ENCODE data around the gene CASP10. TPM values are rescaled to one million over a fixed set of nuclear protein-coding genes. Genes with fewer than 3 reads are reported as not detected.
A peak's percentile ranks its signal among the peaks of the same experiment; 100 is the strongest.

Gene CASP10
- total RNA-seq, 2 donors from 2014 or later: 3.0 to 6.0 TPM

GRCh38 chr2:201257381-201257955, 74.5 kb downstream of the CASP10 start:
- peak overlapping the region; percentile 45 to 95 (median 74) for H3K27ac ChIP-seq
- no peaks in the 10 kb centered on the region for H3K36me3 ChIP-seq (replicated peaks in 1 of 2; ENCODE audit: insufficient read depth in 1 of 2, low read depth in 2 of 2)
- ATAC-seq (peak; percentile 66), DNase-seq (peak; percentile 34 to 52 (median 40))
- 14 to 16% methylated on average over 12 of the region's 12 CpGs for WGBS, 2 donors
- TF ChIP-seq POLR2A (IDR thresholded peaks at IDR 0.05) (no peak), CTCF (IDR thresholded peaks at IDR 0.05) (peak in 1 of 7 experiments; percentile 18)
- H3K4me1 ChIP-seq: peaks cover 16% of the 10 kb centered on the region
- no peaks in the 10 kb centered on the region for H3K9me3 ChIP-seq
- intact Hi-C loops (cut with DNase I): no loop called here
- H3K27me3 ChIP-seq: no peaks in the 10 kb centered on the region
- peak overlapping the region in 1 of 2 donors; percentile 39 for H3K4me3 ChIP-seq

- peak overlapping the region; percentile 58 to 95 (median 86) for H3K27ac ChIP-seq
- H3K9me3 ChIP-seq: no peaks in the 10 kb centered on the region
- peak overlapping the region in 1 of 2 donors; percentile 39 for H3K4me3 ChIP-seq
- whole genome bisulfite sequencing, 2 donors: 0 to 1% methylated on average over 10 of the region's 10 CpGs
- peak; percentile 82 for ATAC-seq
- no peaks in the 10 kb centered on the region for H3K27me3 ChIP-seq
- intact Hi-C loops (cut with DNase I): no loop called here
- peaks cover 16% of the 10 kb centered on the region for H3K4me1 ChIP-seq
- peak; percentile 76 to 83 (median 78) for DNase-seq
- peak in 2 of 3 donors; percentile 61 for TF ChIP-seq POLR2A (IDR thresholded peaks at IDR 0.05)
- TF ChIP-seq CTCF (IDR thresholded peaks at IDR 0.05): peak in 1 of 7 experiments; percentile 20
- H3K36me3 ChIP-seq (replicated peaks in 1 of 2; ENCODE audit: insufficient read depth in 1 of 2, low read depth in 2 of 2): no peaks in the 10 kb centered on the region
Observed at GRCh38 chr2:201257956-201258665, 75.2 kb downstream of the CASP10 start.

GRCh38 chr2:201258666-201259615, 76.0 kb downstream of the CASP10 start:
- Histone ChIP-seq H3K4me3 (peak overlapping the region in 1 of 2 donors; percentile 39), H3K27me3 (no peaks in the 10 kb centered on the region), H3K27ac (peak overlapping the region; percentile 58 to 95 (median 86)), H3K9me3 (no peaks in the 10 kb centered on the region), H3K36me3 (replicated peaks in 1 of 2; ENCODE audit: insufficient read depth in 1 of 2, low read depth in 2 of 2) (no peaks in the 10 kb centered on the region), H3K4me1 (peaks cover 16% of the 10 kb centered on the region)
- no peak for DNase-seq
- 18 to 23% methylated on average over 15 of the region's 15 CpGs for WGBS, 2 donors
- ATAC-seq: no peak
- TF ChIP-seq POLR2A (IDR thresholded peaks at IDR 0.05) (no peak), CTCF (IDR thresholded peaks at IDR 0.05) (peak in 2 of 7 experiments; percentile 30 to 31)
- intact Hi-C loops (cut with DNase I): no loop called here

GRCh38 chr2:201260302-201260800, 77.4 kb downstream of the CASP10 start, which contains the start of gene CASP8:
Gene CASP8, plus strand, starts transcription at chr2:201260536. Its CDS starts 5,951 bp downstream, at chr2:201266487.
- WGBS, 2 donors: 71 to 85% methylated on average over 10 of the region's 10 CpGs
- ATAC-seq (no peak), DNase-seq (peak in 1 of 4 donors; percentile 55)
- Histone ChIP-seq H3K27ac (peak within 1 kb of the TSS in 2 of 4 donors; percentile 22 to 95), H3K36me3 (replicated peaks in 1 of 2; ENCODE audit: insufficient read depth in 1 of 2, low read depth in 2 of 2) (no peaks in the 10 kb centered on the region), H3K4me1 (peaks cover 16% of the 10 kb centered on the region), H3K9me3 (no peaks in the 10 kb centered on the region), H3K4me3 (no peak within 1 kb of the TSS), H3K27me3 (no peaks in the 10 kb centered on the region)
- intact Hi-C loops (cut with DNase I): no loop called here
- TF ChIP-seq POLR2A (IDR thresholded peaks at IDR 0.05) (peak in 2 of 3 donors; percentile 36 to 45), CTCF (IDR thresholded peaks at IDR 0.05) (no peak)
